Bronchial epithelial cell (primary cell): ENCODE measurements around the gene HSD17B12. TPM values are rescaled to one million over a fixed set of nuclear protein-coding genes. Genes with fewer than 3 reads are reported as not detected.

Experiments
- DNase-seq: peaks from one replicate; pipeline ENCODE4 v3.0.0-alpha.2; 2010; ENCODE audit warnings: low read depth
- FAIRE-seq: peaks from 2 replicates; lab custom pipeline; 2011; peaks lifted over from hg19 to GRCh38; lab: Jason Lieb, UNC
- H3K27me3 ChIP-seq: 2 replicates; pipeline ENCODE4 v1.5.1; 2011; ENCODE audit warnings: low read length; ENCODE audit not compliant: control insufficient read depth, insufficient read depth
- H3K36me3 ChIP-seq: 2 replicates; pipeline ENCODE4 v1.5.1; 2011; ENCODE audit warnings: low read length; ENCODE audit not compliant: control insufficient read depth, insufficient read depth
- H3K4me3 ChIP-seq: 2 replicates; pipeline ENCODE4 v1.5.1; 2011; ENCODE audit warnings: mild to moderate bottlenecking, low read depth, low read length, control low read depth
- total RNA-seq: library from RNA; depleted of rRNA; stranded (reverse); fragments of >200 nt; gene quantifications from 2 replicates; pipeline ENCODE4 v1.2.1, GENCODE V29; 2014
- TF ChIP-seq, protein P1 (sequence below): IDR thresholded peaks from 2 replicates; pipeline ENCODE4 v1.5.1; 2011; ENCODE audit warnings: mild to moderate bottlenecking, moderate library complexity, low read length, control low read depth, inconsistent platforms; ENCODE audit not compliant: insufficient read depth, severe bottlenecking

The HSD17B12 gene
- total RNA-seq, 1 donor from 2014 or later, result 103 TPM

DNA sequence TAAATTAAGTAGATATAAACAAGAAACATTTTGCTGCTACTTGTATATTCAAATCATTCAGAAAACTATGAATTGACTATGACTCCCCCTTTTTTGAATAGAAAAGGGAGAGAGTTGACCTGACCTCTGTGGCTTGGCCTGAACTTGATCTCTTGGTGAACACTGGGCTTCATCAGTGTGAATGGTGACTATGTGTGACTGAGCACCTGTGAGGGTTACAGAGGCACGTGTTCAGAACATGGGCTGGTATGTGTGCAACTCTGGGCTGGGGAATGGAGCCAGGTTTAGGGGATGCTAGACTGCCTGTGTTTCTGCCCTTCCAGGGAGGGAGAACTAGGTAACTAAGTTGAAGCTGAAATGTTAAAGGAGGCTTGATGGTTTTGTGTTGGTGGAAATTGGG is 29.2 kb downstream of the HSD17B12 start:
- TF ChIP-seq, protein P1, sequence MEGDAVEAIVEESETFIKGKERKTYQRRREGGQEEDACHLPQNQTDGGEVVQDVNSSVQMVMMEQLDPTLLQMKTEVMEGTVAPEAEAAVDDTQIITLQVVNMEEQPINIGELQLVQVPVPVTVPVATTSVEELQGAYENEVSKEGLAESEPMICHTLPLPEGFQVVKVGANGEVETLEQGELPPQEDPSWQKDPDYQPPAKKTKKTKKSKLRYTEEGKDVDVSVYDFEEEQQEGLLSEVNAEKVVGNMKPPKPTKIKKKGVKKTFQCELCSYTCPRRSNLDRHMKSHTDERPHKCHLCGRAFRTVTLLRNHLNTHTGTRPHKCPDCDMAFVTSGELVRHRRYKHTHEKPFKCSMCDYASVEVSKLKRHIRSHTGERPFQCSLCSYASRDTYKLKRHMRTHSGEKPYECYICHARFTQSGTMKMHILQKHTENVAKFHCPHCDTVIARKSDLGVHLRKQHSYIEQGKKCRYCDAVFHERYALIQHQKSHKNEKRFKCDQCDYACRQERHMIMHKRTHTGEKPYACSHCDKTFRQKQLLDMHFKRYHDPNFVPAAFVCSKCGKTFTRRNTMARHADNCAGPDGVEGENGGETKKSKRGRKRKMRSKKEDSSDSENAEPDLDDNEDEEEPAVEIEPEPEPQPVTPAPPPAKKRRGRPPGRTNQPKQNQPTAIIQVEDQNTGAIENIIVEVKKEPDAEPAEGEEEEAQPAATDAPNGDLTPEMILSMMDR, result no peak
- Histone ChIP-seq H3K27me3 (no peaks in the 10 kb centered on the region), H3K36me3 (no peaks in the 10 kb centered on the region), H3K4me3 (no peak overlapping the region)
- DNase-seq (no peak), FAIRE-seq (no peak)

DNA sequence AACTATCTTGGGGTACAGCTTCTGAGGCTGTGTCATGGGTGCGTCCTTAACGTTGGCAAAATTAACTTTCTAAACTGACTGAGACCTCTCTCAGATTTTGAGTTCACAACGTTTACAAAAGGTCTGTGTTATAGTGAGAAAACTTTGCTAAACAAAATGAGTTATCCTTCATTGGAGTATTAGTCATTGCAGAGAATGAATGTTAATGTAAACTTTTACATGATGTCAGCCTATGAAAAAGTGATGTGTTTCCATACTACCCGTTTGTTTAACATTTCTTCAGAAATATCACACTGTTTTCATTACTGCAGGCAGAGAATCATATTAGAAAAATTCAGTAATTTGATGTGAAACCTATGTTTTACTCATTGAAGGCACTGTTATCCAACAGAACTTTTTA is 32.1 kb downstream of the HSD17B12 start:
- Histone ChIP-seq H3K4me3 (no peak overlapping the region), H3K27me3 (no peaks in the 10 kb centered on the region), H3K36me3 (no peaks in the 10 kb centered on the region)
- DNase-seq (no peak), FAIRE-seq (no peak)
- TF ChIP-seq, protein P1, result no peak

GRCh38 chr11:43718373-43718772 is 37.8 kb downstream of the HSD17B12 start:
- DNase-seq (no peak), FAIRE-seq (no peak)
- Histone ChIP-seq H3K4me3 (no peak overlapping the region), H3K27me3 (no peaks in the 10 kb centered on the region), H3K36me3 (no peaks in the 10 kb centered on the region)
- TF ChIP-seq, protein P1, result no peak

- TF ChIP-seq, protein P1, result no peak
- no peak overlapping the region for H3K4me3 ChIP-seq
- DNase-seq (no peak), FAIRE-seq (no peak)
- no peaks in the 10 kb centered on the region for H3K36me3 ChIP-seq
- no peaks in the 10 kb centered on the region for H3K27me3 ChIP-seq
These were observed 43.1 kb downstream of the HSD17B12 start for GRCh38 chr11:43723617-43724016.

DNA sequence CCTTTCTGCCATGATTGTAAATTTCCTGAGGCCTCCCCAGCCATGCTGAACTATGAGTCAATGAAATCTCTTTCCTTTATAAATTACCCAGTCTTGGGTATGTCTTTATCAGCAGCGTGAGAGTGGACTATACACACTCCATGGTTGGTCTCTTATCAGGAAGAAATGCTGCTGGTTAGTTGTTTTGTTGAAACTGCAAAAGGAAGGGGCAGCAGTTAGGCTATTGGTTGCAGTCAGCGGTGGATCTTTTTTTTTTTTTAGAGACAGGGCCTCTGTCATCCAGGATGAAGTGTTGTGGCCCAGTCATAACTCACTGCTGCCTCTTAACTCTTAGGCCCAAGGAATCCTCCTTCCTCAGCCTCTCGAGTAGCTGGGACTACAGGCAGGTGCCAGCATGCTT is 51.7 kb downstream of the HSD17B12 start:
- no peak for FAIRE-seq

GRCh38 chr11:43734256-43734655 is 53.7 kb downstream of the HSD17B12 start:
- TF ChIP-seq, protein P1, result no peak

More for the DNA sequence above, 51.7 kb downstream of the HSD17B12 start:
- Histone ChIP-seq H3K36me3 (peaks cover 2% of the 10 kb centered on the region), H3K27me3 (no peaks in the 10 kb centered on the region), H3K4me3 (no peak overlapping the region)
- no peak for DNase-seq
- TF ChIP-seq, protein P1, result no peak

More at GRCh38 chr11:43734256-43734655, 53.7 kb downstream of the HSD17B12 start:
- Histone ChIP-seq H3K27me3 (no peaks in the 10 kb centered on the region), H3K36me3 (peaks cover 2% of the 10 kb centered on the region), H3K4me3 (no peak overlapping the region)
- FAIRE-seq (no peak), DNase-seq (no peak)
